Lung (tissue), 16 donors: Measurements from ENCODE around the gene ZNF862. TPM values are rescaled to one million over a fixed set of nuclear protein-coding genes. Genes with fewer than 3 reads are reported as not detected.

Experiments used
- ATAC-seq: fragments of 200-7000 bp; cut with Tn5 transposase; one replicate; pipeline ENCODE4 v1.9.1; 2020; ENCODE audit warnings: moderate number of reproducible peaks; ENCODE audit not compliant: insufficient read depth, low FRiP score
- DNase-seq, 3 donors: peaks; one replicate each; pipeline ENCODE4 v3.0.0-alpha.2; 2013 to 2017
- H3K27ac ChIP-seq, 2 donors: one replicate each; pipeline ENCODE4 v1.5.1; 2013; ENCODE audit warnings: mild to moderate bottlenecking in 2 of 2, moderate library complexity in 2 of 2, control low read depth in 1 of 2, inconsistent platforms in 1 of 2, low read depth in 1 of 2, low read length in 1 of 2
- H3K27me3 ChIP-seq, 3 donors: one replicate each; pipeline ENCODE4 v1.5.1; 2013; ENCODE audit warnings: low read length in 2 of 3; ENCODE audit not compliant: control insufficient read depth in 3 of 3, insufficient read depth in 3 of 3
- H3K36me3 ChIP-seq, 4 donors: one replicate each; pipeline ENCODE4 v1.5.1; 2013; ENCODE audit warnings: low read length in 4 of 4, mild to moderate bottlenecking in 1 of 4, moderate library complexity in 1 of 4; ENCODE audit not compliant: control insufficient read depth in 4 of 4, insufficient read depth in 4 of 4
- H3K4me1 ChIP-seq, 5 donors: one replicate each; pipeline ENCODE4 v1.5.1; 2013; ENCODE audit warnings: low read length in 5 of 5, mild to moderate bottlenecking in 2 of 5, moderate library complexity in 1 of 5; ENCODE audit not compliant: control insufficient read depth in 5 of 5, insufficient read depth in 5 of 5
- H3K4me3 ChIP-seq: one replicate; pipeline ENCODE4 v1.5.1; 2013; ENCODE audit warnings: mild to moderate bottlenecking, control low read depth, moderate library complexity
- H3K9ac ChIP-seq, 2 donors: one replicate each; pipeline ENCODE4 v1.5.1; 2013; ENCODE audit warnings: low read length in 2 of 2, control low read depth in 1 of 2; ENCODE audit not compliant: insufficient read depth in 1 of 2
- H3K9me3 ChIP-seq, 4 donors: one replicate each; pipeline ENCODE4 v1.5.1; 2013; ENCODE audit warnings: low read length in 3 of 4, mild to moderate bottlenecking in 1 of 4, moderate library complexity in 1 of 4; ENCODE audit not compliant: control insufficient read depth in 4 of 4, insufficient read depth in 3 of 4
- CTCF ChIP-seq: IDR thresholded peaks from 2 replicates; pipeline ENCODE4 v1.5.1; 2012; ENCODE audit warnings: mild to moderate bottlenecking; ENCODE audit errors: control extremely low read depth, extremely low read depth
- WGBS, 2 donors: extraction: QIAGEN DNeasy Blood & Tissue Kit; methylation state at CpG; one replicate each; pipeline ENCODE4 v1.1.7; 2013; 5-methylcytosine and 5-hydroxymethylcytosine counted together
- long read RNA-seq, 5 donors: transcript quantifications; one replicate each; lab custom pipeline, GENCODE V29; 2026
- polyA plus RNA-seq, 2 donors: library from polyadenylated mRNA; stranded (reverse); fragments of 200-250 nt; gene quantifications; one replicate each; pipeline ENCODE4 v1.2.1, GENCODE V29; 2013
- total RNA-seq, 2 donors: library from RNA; depleted of rRNA in 1 of 2; stranded (reverse); fragments of >200 nt in 1 of 2; gene quantifications; one replicate each; pipeline ENCODE4 v1.2.1, GENCODE V29; 2014 to 2021
- donor health status: control.
- donor health status: control.
- donor health status: Bipolar disorder and iron deficiency.
- donor health status: healthy.
- donor health status: DM: yes; HTN: yes; CAD: no.

Gene ZNF862
- total RNA-seq (10 to 100 TPM; 14.1 to 22.1 TPM), polyA plus RNA-seq (1 to 10 TPM; 5.2 to 5.9 TPM)
- long read RNA-seq, donor 1 = 0 reads
- long read RNA-seq, donor 2 = 0 reads
- long read RNA-seq, donor 3, partial matches to known transcripts = 0 of 1 reads
- long read RNA-seq, donor 3, other reads (novel, unspliced or antisense) = 0 of 1 reads
- long read RNA-seq, donor 4 = 0 reads
- long read RNA-seq, donor 5, partial matches to known transcripts = 0 of 2 reads
- long read RNA-seq, donor 5, other reads (novel, unspliced or antisense) = 0 of 2 reads

DNA sequence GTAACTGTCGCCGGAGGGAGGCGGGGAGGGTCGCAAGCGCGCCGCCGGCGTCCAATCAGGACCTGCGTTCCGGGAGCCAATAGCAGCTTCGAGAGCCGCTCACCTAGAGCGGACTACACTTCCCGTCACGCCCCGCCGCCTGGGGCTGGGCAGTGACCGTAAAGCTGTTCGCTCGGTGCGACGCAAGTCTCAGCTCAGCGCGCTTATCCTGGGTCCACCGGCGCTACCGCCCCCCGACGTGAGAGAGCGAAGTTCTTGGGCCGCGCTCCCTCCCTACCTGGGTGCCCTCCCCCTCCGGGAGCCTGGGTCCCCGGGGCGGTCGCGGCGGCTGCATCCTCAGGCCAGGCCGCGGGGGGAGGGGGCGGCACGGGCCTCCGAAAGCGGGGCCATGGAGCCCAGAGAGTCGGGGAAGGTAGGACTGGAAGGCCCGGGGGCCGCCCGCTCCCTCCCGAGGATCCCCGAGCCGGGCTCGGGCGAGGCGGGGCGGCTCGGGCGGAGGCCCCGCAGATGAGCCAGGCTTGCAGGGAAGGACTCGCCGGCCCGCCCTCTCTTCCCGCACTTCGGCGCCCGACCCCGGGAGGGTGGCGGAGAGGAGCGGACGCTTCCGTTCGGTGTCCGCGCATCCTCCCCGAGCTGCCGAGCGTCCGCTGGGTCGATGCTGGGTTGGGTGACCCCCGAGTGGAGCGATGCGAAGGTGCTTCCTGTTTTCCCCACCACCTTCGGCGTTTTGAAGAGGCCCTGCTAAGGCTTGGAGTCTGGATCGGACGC, at the start of gene ZNF862:
Gene ZNF862 (plus strand): TSS at position 152 of the 768 bp plus-strand sequence. CDS start 237 bp downstream, at position 389.
- 0% methylated on average over 86 of the region's 86 CpGs for WGBS, 2 donors
- Histone ChIP-seq H3K27me3 (no peaks in the 10 kb centered on the region), H3K9ac (peak within 1 kb of the TSS; percentile 56 to 83), H3K4me3 (peak within 1 kb of the TSS; percentile 83), H3K4me1 (peaks cover 0 to 14% (median 0%) of the 10 kb centered on the region in 5 donors), H3K36me3 (peaks cover 0 to 2% (median 0%) of the 10 kb centered on the region in 4 donors), H3K27ac (peak within 1 kb of the TSS; percentile 82 to 85), H3K9me3 (no peaks in the 10 kb centered on the region)
- ATAC-seq (peak; percentile 100), DNase-seq (peak; percentile 98 to 99 (median 98))
- no peak for TF ChIP-seq CTCF

- Histone ChIP-seq H3K4me3 (no peak overlapping the region), H3K27me3 (peaks cover 5 to 18% (median 5%) of the 10 kb centered on the region in 3 donors), H3K4me1 (peaks cover 0 to 14% (median under 1%) of the 10 kb centered on the region in 5 donors), H3K36me3 (no peaks in the 10 kb centered on the region), H3K27ac (no peak overlapping the region), H3K9me3 (no peaks in the 10 kb centered on the region), H3K9ac (no peak overlapping the region)
- WGBS, 2 donors = 92 to 97% methylated on average over 18 to 19 of the region's 19 CpGs
- no peak for DNase-seq
- no peak for ATAC-seq
- TF ChIP-seq CTCF = no peak
These were observed 49.1 kb upstream of the ZNF862 start for GRCh38 chr7:149789101-149789500.

GRCh38 chr7:149790146-149790548, 48.0 kb upstream of the ZNF862 start:
- ATAC-seq (no peak), DNase-seq (peak; percentile 28 to 58 (median 52))
- WGBS, 2 donors = 8 to 10% methylated on average over 28 to 56 of the region's 56 CpGs
- peaks cover 5 to 18% (median 5%) of the 10 kb centered on the region in 3 donors for H3K27me3 ChIP-seq
- H3K9me3 ChIP-seq = no peaks in the 10 kb centered on the region
- H3K36me3 ChIP-seq = no peaks in the 10 kb centered on the region
- H3K9ac ChIP-seq = no peak overlapping the region
- TF ChIP-seq CTCF = no peak
- no peak overlapping the region for H3K27ac ChIP-seq
- H3K4me3 ChIP-seq = no peak overlapping the region
- peaks cover 0 to 14% (median 0%) of the 10 kb centered on the region in 5 donors for H3K4me1 ChIP-seq
